ENCODE data around the gene ZNRF2. TPM values are rescaled to one million over a fixed set of nuclear protein-coding genes. Genes with fewer than 3 reads are reported as not detected.

The ZNRF2 gene
- total and polyA plus RNA-seq, 7 donors, result 14.4 to 33.8 (median 22.5) TPM

DNA sequence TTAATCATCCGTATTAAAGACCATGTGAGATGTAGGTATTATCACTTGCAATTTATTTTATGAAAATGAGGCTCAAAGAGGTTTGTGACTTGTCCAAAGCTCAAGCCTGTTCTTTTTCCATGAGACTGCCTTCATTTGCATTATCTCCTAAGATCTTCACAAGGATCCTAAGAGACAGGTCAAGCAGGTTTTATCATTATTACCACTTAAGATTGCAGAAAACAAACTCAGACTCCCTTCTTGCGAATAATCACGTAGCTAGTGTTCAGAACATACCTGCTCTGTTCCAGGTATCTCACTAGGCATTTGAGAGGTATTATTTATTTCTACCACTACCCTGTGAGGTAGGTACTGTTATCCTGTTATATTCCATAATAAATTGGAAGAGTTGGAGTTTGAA lies 64.8 kb downstream of the ZNRF2 start:
- H3K4me1 ChIP-seq, result peaks cover 0 to 36% (median 8%) of the 10 kb centered on the region in 4 donors
- TF ChIP-seq, protein P1, sequence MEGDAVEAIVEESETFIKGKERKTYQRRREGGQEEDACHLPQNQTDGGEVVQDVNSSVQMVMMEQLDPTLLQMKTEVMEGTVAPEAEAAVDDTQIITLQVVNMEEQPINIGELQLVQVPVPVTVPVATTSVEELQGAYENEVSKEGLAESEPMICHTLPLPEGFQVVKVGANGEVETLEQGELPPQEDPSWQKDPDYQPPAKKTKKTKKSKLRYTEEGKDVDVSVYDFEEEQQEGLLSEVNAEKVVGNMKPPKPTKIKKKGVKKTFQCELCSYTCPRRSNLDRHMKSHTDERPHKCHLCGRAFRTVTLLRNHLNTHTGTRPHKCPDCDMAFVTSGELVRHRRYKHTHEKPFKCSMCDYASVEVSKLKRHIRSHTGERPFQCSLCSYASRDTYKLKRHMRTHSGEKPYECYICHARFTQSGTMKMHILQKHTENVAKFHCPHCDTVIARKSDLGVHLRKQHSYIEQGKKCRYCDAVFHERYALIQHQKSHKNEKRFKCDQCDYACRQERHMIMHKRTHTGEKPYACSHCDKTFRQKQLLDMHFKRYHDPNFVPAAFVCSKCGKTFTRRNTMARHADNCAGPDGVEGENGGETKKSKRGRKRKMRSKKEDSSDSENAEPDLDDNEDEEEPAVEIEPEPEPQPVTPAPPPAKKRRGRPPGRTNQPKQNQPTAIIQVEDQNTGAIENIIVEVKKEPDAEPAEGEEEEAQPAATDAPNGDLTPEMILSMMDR (IDR thresholded peaks at IDR 0.05), result no peak
- TF ChIP-seq POLR2AphosphoS5 (IDR thresholded peaks at IDR 0.05) (no peak), EP300 (IDR thresholded peaks at IDR 0.05) (no peak), POLR2A (IDR thresholded peaks at IDR 0.05) (no peak)
- no peak overlapping the region for H3K4me3 ChIP-seq
- WGBS, 2 donors, result 66 to 86% methylated on average over 3 of the region's 3 CpGs
- no peak overlapping the region for H3K27ac ChIP-seq
- intact Hi-C loops (cut with DNase I), result loop anchor here (5.0 kb wide), 2 partner anchors 42 to 63 kb away; no protein-coding TSS in a partner anchor
- H3K27me3 ChIP-seq, result no peaks in the 10 kb centered on the region
- DNase-seq, result no peak
- H3K9me3 ChIP-seq, result no peaks in the 10 kb centered on the region
- no peaks in the 10 kb centered on the region for H3K36me3 ChIP-seq

DNA sequence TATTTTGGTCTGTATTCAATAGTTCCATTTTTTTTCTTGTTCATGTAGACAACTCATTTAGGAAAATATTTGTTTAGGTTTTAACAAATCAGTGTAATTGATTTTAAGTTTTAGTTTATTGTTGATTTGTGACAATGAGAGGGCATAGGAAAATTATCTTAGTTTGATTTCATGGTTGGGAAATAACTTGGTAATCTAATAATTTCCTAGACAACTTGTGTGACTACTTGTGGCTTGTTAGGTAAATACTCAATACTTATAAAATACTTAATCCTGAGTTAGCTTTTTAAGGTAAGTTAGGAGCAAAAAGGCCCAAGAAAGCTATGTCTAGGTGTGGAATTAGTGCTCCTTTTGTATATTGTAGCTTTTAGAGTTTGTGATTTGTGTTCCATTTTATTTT lies 65.4 kb downstream of the ZNRF2 start:
- DNase-seq, result no peak
- Histone ChIP-seq H3K27ac (no peak overlapping the region), H3K4me3 (no peak overlapping the region), H3K36me3 (no peaks in the 10 kb centered on the region), H3K9me3 (no peaks in the 10 kb centered on the region), H3K4me1 (peaks cover 0 to 36% (median 5%) of the 10 kb centered on the region in 4 donors), H3K27me3 (no peaks in the 10 kb centered on the region)
- TF ChIP-seq EP300 (IDR thresholded peaks at IDR 0.05) (no peak), POLR2A (IDR thresholded peaks at IDR 0.05) (no peak), POLR2AphosphoS5 (IDR thresholded peaks at IDR 0.05) (no peak)
- TF ChIP-seq, protein P1 (IDR thresholded peaks at IDR 0.05), result no peak
- intact Hi-C loops (cut with DNase I), result loop anchor here (5.0 kb wide), 2 partner anchors 43 to 62 kb away; no protein-coding TSS in a partner anchor

DNA sequence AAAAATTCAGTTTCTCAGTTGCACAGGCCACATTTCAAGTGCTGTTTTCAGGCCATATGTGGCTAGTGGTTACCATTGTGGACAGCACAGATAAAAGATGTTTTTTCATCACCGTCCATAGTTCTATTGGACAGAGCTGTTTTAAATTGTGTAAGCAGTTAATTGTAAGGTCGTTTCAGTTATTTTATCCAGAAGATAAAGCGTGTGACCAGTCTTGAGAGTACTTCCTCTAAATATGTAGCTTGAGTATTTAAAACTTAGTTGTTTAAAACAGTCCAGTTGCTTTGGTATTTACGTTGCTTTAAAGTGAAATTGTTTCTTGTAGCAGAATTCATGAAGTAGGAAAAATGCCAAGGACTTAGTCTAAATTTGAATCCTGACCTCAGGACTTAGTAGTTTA lies 66.9 kb downstream of the ZNRF2 start:
- intact Hi-C loops (cut with DNase I), result no loop called here
- peak overlapping the region in 1 of 4 donors; percentile 1 for H3K4me3 ChIP-seq
- DNase-seq, result no peak
- no peaks in the 10 kb centered on the region for H3K9me3 ChIP-seq
- no peak for TF ChIP-seq POLR2AphosphoS5 (IDR thresholded peaks at IDR 0.05)
- no peak for TF ChIP-seq EP300 (IDR thresholded peaks at IDR 0.05)
- no peak for TF ChIP-seq POLR2A (IDR thresholded peaks at IDR 0.05)
- TF ChIP-seq, protein P1 (IDR thresholded peaks at IDR 0.05), result no peak
- H3K27me3 ChIP-seq, result no peaks in the 10 kb centered on the region
- peaks cover 0 to 36% (median 4%) of the 10 kb centered on the region in 4 donors for H3K4me1 ChIP-seq
- no peaks in the 10 kb centered on the region for H3K36me3 ChIP-seq
- peak overlapping the region in 3 of 4 donors; percentile 34 to 61 (median 38) for H3K27ac ChIP-seq
- WGBS, 2 donors, result 52% methylated on average over 4 of the region's 4 CpGs

DNA sequence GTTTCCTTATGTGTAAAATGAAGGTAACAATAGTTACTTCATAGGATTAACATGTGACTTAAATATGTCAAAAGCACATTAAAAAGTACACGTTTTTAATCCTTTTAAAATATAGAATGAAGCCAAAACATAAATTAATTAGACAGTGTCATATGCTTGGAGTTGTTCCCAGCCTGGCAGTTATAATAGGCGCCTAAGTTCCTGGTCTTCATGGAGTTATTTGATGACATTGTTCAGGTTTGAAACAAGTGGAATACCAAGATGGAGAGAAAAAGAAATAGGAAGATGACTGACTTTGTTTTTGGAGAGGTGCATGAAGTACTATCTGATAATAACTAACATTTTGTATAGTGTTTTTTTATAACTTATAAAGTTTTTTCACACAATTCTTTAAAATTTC lies 67.3 kb downstream of the ZNRF2 start:
- TF ChIP-seq POLR2A (IDR thresholded peaks at IDR 0.05), result no peak
- TF ChIP-seq EP300 (IDR thresholded peaks at IDR 0.05), result no peak
- intact Hi-C loops (cut with DNase I), result no loop called here
- 9 to 54% methylated on average over 2 of the region's 2 CpGs for WGBS, 2 donors
- Histone ChIP-seq H3K4me1 (peaks cover 0 to 36% (median 4%) of the 10 kb centered on the region in 4 donors), H3K27me3 (no peaks in the 10 kb centered on the region), H3K27ac (peak overlapping the region in 3 of 4 donors; percentile 34 to 61 (median 38)), H3K9me3 (no peaks in the 10 kb centered on the region), H3K36me3 (no peaks in the 10 kb centered on the region), H3K4me3 (peak overlapping the region in 1 of 4 donors; percentile 1)
- DNase-seq, result no peak

DNA sequence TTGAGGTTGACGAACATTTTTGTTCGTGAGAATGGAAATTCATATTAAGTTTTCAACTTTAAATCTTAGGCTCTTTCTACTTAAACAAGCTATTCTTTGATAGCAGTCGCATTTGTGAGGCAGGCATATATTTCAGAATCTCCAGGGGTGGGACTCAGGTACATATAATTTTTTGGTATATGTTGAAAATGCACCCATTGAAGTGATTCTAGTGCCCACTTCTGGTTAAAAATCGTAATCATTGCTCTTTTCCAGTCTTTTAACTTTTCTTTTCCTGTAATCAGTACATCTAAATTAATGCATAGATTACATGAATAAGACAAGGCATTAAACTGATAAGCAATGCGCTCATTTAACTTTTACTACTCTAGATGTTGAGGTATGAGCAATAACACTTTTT lies 67.8 kb downstream of the ZNRF2 start:
- Histone ChIP-seq H3K4me1 (peaks cover 0 to 33% (median 4%) of the 10 kb centered on the region in 4 donors), H3K27me3 (no peaks in the 10 kb centered on the region), H3K36me3 (no peaks in the 10 kb centered on the region), H3K27ac (peak overlapping the region in 2 of 4 donors; percentile 38 to 61), H3K4me3 (no peak overlapping the region), H3K9me3 (no peaks in the 10 kb centered on the region)
- TF ChIP-seq POLR2A (IDR thresholded peaks at IDR 0.05) (no peak), EP300 (IDR thresholded peaks at IDR 0.05) (no peak), POLR2AphosphoS5 (IDR thresholded peaks at IDR 0.05) (no peak)
- TF ChIP-seq, protein P1 (IDR thresholded peaks at IDR 0.05), result no peak
- DNase-seq, result no peak
- 79 to 84% methylated on average over 5 of the region's 5 CpGs for WGBS, 2 donors
- intact Hi-C loops (cut with DNase I), result no loop called here
